ENCODE measurements around the gene TMEM131.
A peak's percentile ranks its signal among the peaks of the same experiment; 100 is the strongest.
"Not testable (repeated sequence)": the region's sequence is repeated elsewhere in the genome, so short reads cannot be mapped to it uniquely, and the experiment has no call there.

TMEM131 gene

GRCh38 chr2:97957432-97958183, 38.1 kb downstream of the TMEM131 start:
- peak; percentile 18 for DNase-seq
- Histone ChIP-seq H3K4me1 (ENCODE audit: insufficient read depth, low read length) (peaks cover 12% of the 10 kb centered on the region; the same call in 1 of the 2 replicates), H3K9me3 (ENCODE audit: insufficient read depth, low read length, severe bottlenecking) (no peaks in the 10 kb centered on the region), H3K4me2 (ENCODE audit: insufficient read depth, low read length) (no peak overlapping the region), H4K20me1 (ENCODE audit: insufficient read depth, low read length) (peaks cover 23% of the 10 kb centered on the region; the same call in 1 of the 2 replicates), H3K79me2 (ENCODE audit: insufficient read depth, low read length) (peaks cover 85% of the 10 kb centered on the region), H3K27me3 (ENCODE audit: insufficient read depth, low read length, poor library complexity) (no peaks in the 10 kb centered on the region), H3K36me3 (ENCODE audit: insufficient read depth, low read length) (no peaks in the 10 kb centered on the region), H3K27ac (ENCODE audit: low read length) (no peak overlapping the region), H3K4me3 (ENCODE audit: low read depth in 1 of 2, low read length in 2 of 2) (no peak overlapping the region), H2AFZ (ENCODE audit: low read depth, low read length) (no peak overlapping the region), H3K9ac (ENCODE audit: low read depth, low read length) (no peak overlapping the region)
- TF ChIP-seq EZH2 (IDR thresholded peaks at IDR 0.05; ENCODE audit: borderline replicate concordance, low read depth, low read length, severe bottlenecking): no peak
- TF ChIP-seq, protein P1, sequence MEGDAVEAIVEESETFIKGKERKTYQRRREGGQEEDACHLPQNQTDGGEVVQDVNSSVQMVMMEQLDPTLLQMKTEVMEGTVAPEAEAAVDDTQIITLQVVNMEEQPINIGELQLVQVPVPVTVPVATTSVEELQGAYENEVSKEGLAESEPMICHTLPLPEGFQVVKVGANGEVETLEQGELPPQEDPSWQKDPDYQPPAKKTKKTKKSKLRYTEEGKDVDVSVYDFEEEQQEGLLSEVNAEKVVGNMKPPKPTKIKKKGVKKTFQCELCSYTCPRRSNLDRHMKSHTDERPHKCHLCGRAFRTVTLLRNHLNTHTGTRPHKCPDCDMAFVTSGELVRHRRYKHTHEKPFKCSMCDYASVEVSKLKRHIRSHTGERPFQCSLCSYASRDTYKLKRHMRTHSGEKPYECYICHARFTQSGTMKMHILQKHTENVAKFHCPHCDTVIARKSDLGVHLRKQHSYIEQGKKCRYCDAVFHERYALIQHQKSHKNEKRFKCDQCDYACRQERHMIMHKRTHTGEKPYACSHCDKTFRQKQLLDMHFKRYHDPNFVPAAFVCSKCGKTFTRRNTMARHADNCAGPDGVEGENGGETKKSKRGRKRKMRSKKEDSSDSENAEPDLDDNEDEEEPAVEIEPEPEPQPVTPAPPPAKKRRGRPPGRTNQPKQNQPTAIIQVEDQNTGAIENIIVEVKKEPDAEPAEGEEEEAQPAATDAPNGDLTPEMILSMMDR (IDR thresholded peaks at IDR 0.05; ENCODE audit: borderline replicate concordance, extremely low read depth, low read length, poor library complexity, severe bottlenecking): no peak
- peak; percentile 87 for ATAC-seq (ENCODE audit: insufficient read depth, low read depth)

- ATAC-seq (ENCODE audit: insufficient read depth, low read depth); H3K4me3 ChIP-seq (ENCODE audit: low read depth in 1 of 2, low read length in 2 of 2); H3K9me3 ChIP-seq (ENCODE audit: insufficient read depth, low read length, severe bottlenecking); H2AFZ ChIP-seq (ENCODE audit: low read depth, low read length); H3K4me2 ChIP-seq (ENCODE audit: insufficient read depth, low read length); H3K36me3 ChIP-seq (ENCODE audit: insufficient read depth, low read length); DNase-seq; H3K9ac ChIP-seq (ENCODE audit: low read depth, low read length); H3K27ac ChIP-seq (ENCODE audit: low read length); H3K27me3 ChIP-seq (ENCODE audit: insufficient read depth, low read length, poor library complexity): not testable (repeated sequence)
- peaks cover 86% of the 10 kb centered on the region for H3K79me2 ChIP-seq (ENCODE audit: insufficient read depth, low read length)
- H4K20me1 ChIP-seq (ENCODE audit: insufficient read depth, low read length): peaks cover 23% of the 10 kb centered on the region; the same call in 1 of the 2 replicates
- peaks cover 12% of the 10 kb centered on the region; the same call in 1 of the 2 replicates for H3K4me1 ChIP-seq (ENCODE audit: insufficient read depth, low read length)
Observed at GRCh38 chr2:97956753-97957152, 39.0 kb downstream of the TMEM131 start.

GRCh38 chr2:97953853-97954252, 41.9 kb downstream of the TMEM131 start:
- Histone ChIP-seq H3K9ac (ENCODE audit: low read depth, low read length) (no peak overlapping the region), H4K20me1 (ENCODE audit: insufficient read depth, low read length) (peaks cover 22% of the 10 kb centered on the region; the same call in 1 of the 2 replicates), H3K79me2 (ENCODE audit: insufficient read depth, low read length) (peaks cover 85% of the 10 kb centered on the region), H3K27me3 (ENCODE audit: insufficient read depth, low read length, poor library complexity) (no peaks in the 10 kb centered on the region), H3K36me3 (ENCODE audit: insufficient read depth, low read length) (no peaks in the 10 kb centered on the region), H3K9me3 (ENCODE audit: insufficient read depth, low read length, severe bottlenecking) (no peaks in the 10 kb centered on the region), H3K4me3 (ENCODE audit: low read depth in 1 of 2, low read length in 2 of 2) (no peak overlapping the region), H2AFZ (ENCODE audit: low read depth, low read length) (no peak overlapping the region), H3K4me2 (ENCODE audit: insufficient read depth, low read length) (no peak overlapping the region), H3K27ac (ENCODE audit: low read length) (no peak overlapping the region), H3K4me1 (ENCODE audit: insufficient read depth, low read length) (peaks cover 12% of the 10 kb centered on the region; the same call in 1 of the 2 replicates)
- DNase-seq (no peak), ATAC-seq (ENCODE audit: insufficient read depth, low read depth) (no peak)
- TF ChIP-seq, protein P1 (IDR thresholded peaks at IDR 0.05; ENCODE audit: borderline replicate concordance, extremely low read depth, low read length, poor library complexity, severe bottlenecking): no peak
- no peak for TF ChIP-seq EZH2 (IDR thresholded peaks at IDR 0.05; ENCODE audit: borderline replicate concordance, low read depth, low read length, severe bottlenecking)

GRCh38 chr2:97952357-97952756, 43.4 kb downstream of the TMEM131 start:
- H3K9me3 ChIP-seq (ENCODE audit: insufficient read depth, low read length, severe bottlenecking): no peaks in the 10 kb centered on the region
- ATAC-seq (ENCODE audit: insufficient read depth, low read depth) (no peak), DNase-seq (no peak)
- H3K79me2 ChIP-seq (ENCODE audit: insufficient read depth, low read length): peaks cover 79% of the 10 kb centered on the region
- H3K4me3 ChIP-seq (ENCODE audit: low read depth in 1 of 2, low read length in 2 of 2): no peak overlapping the region
- H3K4me1 ChIP-seq (ENCODE audit: insufficient read depth, low read length): no peaks in the 10 kb centered on the region
- H3K4me2 ChIP-seq (ENCODE audit: insufficient read depth, low read length): no peak overlapping the region
- H3K27me3 ChIP-seq (ENCODE audit: insufficient read depth, low read length, poor library complexity): no peaks in the 10 kb centered on the region
- H3K9ac ChIP-seq (ENCODE audit: low read depth, low read length): no peak overlapping the region
- no peaks in the 10 kb centered on the region for H3K36me3 ChIP-seq (ENCODE audit: insufficient read depth, low read length)
- no peak for TF ChIP-seq EZH2 (IDR thresholded peaks at IDR 0.05; ENCODE audit: borderline replicate concordance, low read depth, low read length, severe bottlenecking)
- TF ChIP-seq, protein P1 (IDR thresholded peaks at IDR 0.05; ENCODE audit: borderline replicate concordance, extremely low read depth, low read length, poor library complexity, severe bottlenecking): no peak
- H2AFZ ChIP-seq (ENCODE audit: low read depth, low read length): no peak overlapping the region
- H3K27ac ChIP-seq (ENCODE audit: low read length): no peak overlapping the region
- H4K20me1 ChIP-seq (ENCODE audit: insufficient read depth, low read length): peaks cover 10% of the 10 kb centered on the region; the same call in 1 of the 2 replicates

Data from DND-41 (cell line).